Hepatocyte (in vitro differentiated cells): ENCODE results near the gene ITGB8. TPM values are rescaled to one million over a fixed set of nuclear protein-coding genes. Genes with fewer than 3 reads are reported as not detected.

Experiments
- DNase-seq: peaks from one replicate; pipeline ENCODE4 v3.0.0-alpha.2; 2016; ENCODE audit warnings: low spot score
- H2AFZ ChIP-seq: fragments of 200-600 bp; sonication (generic); 2 replicates; pipeline ENCODE4 v1.6.0; 2016; ENCODE audit warnings: antibody characterized with exemption, mild to moderate bottlenecking
- H3K27ac ChIP-seq: fragments of 200-600 bp; sonication (generic); 2 replicates; pipeline ENCODE4 v1.5.1; 2016; ENCODE audit warnings: mild to moderate bottlenecking
- H3K27me3 ChIP-seq: fragments of 200-600 bp; sonication (generic); 2 replicates; pipeline ENCODE4 v1.6.1; 2016
- H3K36me3 ChIP-seq: fragments of 200-600 bp; sonication (generic); replicated peaks from 2 replicates; pipeline ENCODE4 v1.5.1; 2016; ENCODE audit warnings: low read depth; ENCODE audit not compliant: insufficient read depth
- H3K4me1 ChIP-seq: fragments of 200-600 bp; sonication (generic); 2 replicates; pipeline ENCODE4 v1.5.1; 2016; ENCODE audit warnings: mild to moderate bottlenecking, moderate library complexity; ENCODE audit not compliant: insufficient read depth
- H3K4me2 ChIP-seq: fragments of 200-600 bp; sonication (generic); 2 replicates; pipeline ENCODE4 v1.6.0; 2016
- H3K4me3 ChIP-seq: fragments of 200-600 bp; sonication (generic); 2 replicates; pipeline ENCODE4 v1.5.1; 2016; ENCODE audit warnings: mild to moderate bottlenecking
- H3K79me2 ChIP-seq: fragments of 200-600 bp; sonication (generic); 2 replicates; pipeline ENCODE4 v1.6.0; 2017; ENCODE audit warnings: mild to moderate bottlenecking
- H3K9me2 ChIP-seq: fragments of 200-600 bp; sonication (generic); replicated peaks from 2 replicates; pipeline ENCODE4 v1.6.0; 2017; ENCODE audit warnings: mild to moderate bottlenecking; ENCODE audit not compliant: insufficient read depth
- H3K9me3 ChIP-seq: fragments of 200-600 bp; sonication (generic); 2 replicates; pipeline ENCODE4 v1.5.1; 2016; ENCODE audit warnings: low read depth, mild to moderate bottlenecking
- H4K20me1 ChIP-seq: fragments of 200-600 bp; sonication (generic); 2 replicates; pipeline ENCODE4 v1.6.0; 2016; ENCODE audit warnings: mild to moderate bottlenecking; ENCODE audit not compliant: insufficient read depth, poor library complexity, severe bottlenecking
- EZH2 ChIP-seq: fragments of 200-600 bp; sonication (generic); IDR thresholded peaks from 2 replicates; pipeline ENCODE4 v1.6.1; 2016; ENCODE audit warnings: antibody characterized with exemption, mild to moderate bottlenecking, borderline replicate concordance
- EZH2phosphoT487 ChIP-seq: fragments of 200-600 bp; sonication (generic); IDR thresholded peaks from one replicate; pipeline ENCODE4 v1.6.1; 2018; ENCODE audit warnings: antibody characterized with exemption, mild to moderate bottlenecking, low read depth, moderate library complexity; ENCODE audit not compliant: unreplicated experiment, severe bottlenecking
- WGBS: methylation state at CpG from one replicate; pipeline ENCODE4 v1.1.6; 2016; ENCODE audit warnings: low lambda C conversion rate; ENCODE audit errors: missing lambda C conversion rate; 5-methylcytosine and 5-hydroxymethylcytosine counted together
- polyA plus RNA-seq: library from polyadenylated mRNA; unstranded; fragments of >200 nt; fragmentation: Nextera tagmentation; extraction: Ambion mirVana; gene quantifications from 2 replicates; pipeline ENCODE4 v1.2.1, GENCODE V29; 2016
- total RNA-seq: library from RNA; depleted of rRNA; stranded (reverse); fragments of >200 nt; gene quantifications from 2 replicates; pipeline ENCODE4 v1.2.3, GENCODE V29; 2014
- TF ChIP-seq, protein P1 (sequence below): fragments of 200-600 bp; sonication (generic); IDR thresholded peaks from 2 replicates; pipeline ENCODE4 v1.5.1; 2016; ENCODE audit warnings: antibody characterized with exemption, mild to moderate bottlenecking; ENCODE audit not compliant: poor library complexity

The ITGB8 gene
- total and polyA plus RNA-seq, 2 experiments from 2014 or later, result 7.2 to 37.0 TPM

GRCh38 chr7:20350996-20351692 is 20.4 kb downstream of the ITGB8 start:
- WGBS, result 100% methylated on average over 1 of the region's 1 CpG
- DNase-seq, result no peak
- Histone ChIP-seq H3K4me2 (peak overlapping the region; percentile 15), H3K9me3 (no peaks in the 10 kb centered on the region), H3K4me1 (peaks cover 23% of the 10 kb centered on the region), H3K27ac (peak overlapping the region; percentile 71), H3K4me3 (no peak overlapping the region), H3K79me2 (peaks cover 16% of the 10 kb centered on the region), H4K20me1 (no peaks in the 10 kb centered on the region), H2AFZ (no peak overlapping the region), H3K9me2 (no peaks in the 10 kb centered on the region), H3K36me3 (no peaks in the 10 kb centered on the region), H3K27me3 (no peaks in the 10 kb centered on the region)
- TF ChIP-seq, protein P1, sequence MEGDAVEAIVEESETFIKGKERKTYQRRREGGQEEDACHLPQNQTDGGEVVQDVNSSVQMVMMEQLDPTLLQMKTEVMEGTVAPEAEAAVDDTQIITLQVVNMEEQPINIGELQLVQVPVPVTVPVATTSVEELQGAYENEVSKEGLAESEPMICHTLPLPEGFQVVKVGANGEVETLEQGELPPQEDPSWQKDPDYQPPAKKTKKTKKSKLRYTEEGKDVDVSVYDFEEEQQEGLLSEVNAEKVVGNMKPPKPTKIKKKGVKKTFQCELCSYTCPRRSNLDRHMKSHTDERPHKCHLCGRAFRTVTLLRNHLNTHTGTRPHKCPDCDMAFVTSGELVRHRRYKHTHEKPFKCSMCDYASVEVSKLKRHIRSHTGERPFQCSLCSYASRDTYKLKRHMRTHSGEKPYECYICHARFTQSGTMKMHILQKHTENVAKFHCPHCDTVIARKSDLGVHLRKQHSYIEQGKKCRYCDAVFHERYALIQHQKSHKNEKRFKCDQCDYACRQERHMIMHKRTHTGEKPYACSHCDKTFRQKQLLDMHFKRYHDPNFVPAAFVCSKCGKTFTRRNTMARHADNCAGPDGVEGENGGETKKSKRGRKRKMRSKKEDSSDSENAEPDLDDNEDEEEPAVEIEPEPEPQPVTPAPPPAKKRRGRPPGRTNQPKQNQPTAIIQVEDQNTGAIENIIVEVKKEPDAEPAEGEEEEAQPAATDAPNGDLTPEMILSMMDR, result no peak
- no peak for TF ChIP-seq EZH2
- no peak for TF ChIP-seq EZH2phosphoT487

GRCh38 chr7:20351901-20352300 is 21.2 kb downstream of the ITGB8 start:
- Histone ChIP-seq H3K36me3 (no peaks in the 10 kb centered on the region), H4K20me1 (no peaks in the 10 kb centered on the region), H3K79me2 (peaks cover 18% of the 10 kb centered on the region), H3K4me2 (peak overlapping the region; percentile 15), H2AFZ (no peak overlapping the region), H3K9me2 (no peaks in the 10 kb centered on the region), H3K4me3 (no peak overlapping the region), H3K27ac (peak overlapping the region; percentile 71), H3K9me3 (no peaks in the 10 kb centered on the region), H3K4me1 (peaks cover 23% of the 10 kb centered on the region), H3K27me3 (no peaks in the 10 kb centered on the region)
- DNase-seq, result no peak
- 64% methylated on average over 1 of the region's 1 CpG for WGBS
- TF ChIP-seq EZH2phosphoT487 (no peak), EZH2 (no peak)
- TF ChIP-seq, protein P1, result no peak

GRCh38 chr7:20352573-20353306 is 22.0 kb downstream of the ITGB8 start:
- Histone ChIP-seq H3K79me2 (peaks cover 16% of the 10 kb centered on the region), H3K9me3 (no peaks in the 10 kb centered on the region), H3K4me3 (no peak overlapping the region), H4K20me1 (no peaks in the 10 kb centered on the region), H3K27ac (peak overlapping the region; percentile 71), H3K36me3 (no peaks in the 10 kb centered on the region), H3K4me1 (peaks cover 23% of the 10 kb centered on the region), H3K27me3 (no peaks in the 10 kb centered on the region), H2AFZ (no peak overlapping the region), H3K4me2 (no peak overlapping the region), H3K9me2 (no peaks in the 10 kb centered on the region)
- peak; percentile 44 for DNase-seq
- 79% methylated on average over 4 of the region's 4 CpGs for WGBS
- TF ChIP-seq EZH2phosphoT487 (no peak), EZH2 (no peak)
- TF ChIP-seq, protein P1, result no peak
